Activated naive CD4-positive, alpha-beta T cell treated with anti-CD3 and anti-CD28 coated beads, Interleukin-2, amount 50 U/mL, for 72 hours (primary cell): ENCODE measurements around the gene GRHL3. TPM values are rescaled to one million over a fixed set of nuclear protein-coding genes. Genes with fewer than 3 reads are reported as not detected.

Experiments
- ATAC-seq, 2 donors: fragments of 150-1000 bp; cut with Tn5 transposase; 2 replicates each; pipeline ENCODE4 v1.10.0; 2021; ENCODE audit warnings: mild to moderate bottlenecking in 2 of 2, moderate library complexity in 2 of 2
- DNase-seq, 2 donors: peaks; one replicate each; pipeline ENCODE4 v3.0.0; 2021 to 2022; ENCODE audit warnings: low spot score in 2 of 2
- H3K27ac Mint-ChIP-seq, 2 donors: one replicate each; pipeline ENCODE4 v1.8.0; 2022; ENCODE audit warnings: mild to moderate bottlenecking in 2 of 2, mixed read lengths in 2 of 2
- H3K36me3 Mint-ChIP-seq, 2 donors: one replicate each; pipeline ENCODE4 v1.8.0; 2022; ENCODE audit warnings: mixed read lengths in 2 of 2
- H3K9me3 Mint-ChIP-seq, 2 donors: one replicate each; pipeline ENCODE4 v1.8.0; 2022; ENCODE audit warnings: mixed read lengths in 2 of 2
- total RNA-seq, 2 donors: library from RNA; stranded (reverse); gene quantifications; one replicate each; pipeline ENCODE4 v1.2.3, GENCODE V29; 2022

Gene GRHL3
- total RNA-seq, 2 donors from 2014 or later, result not detected

- Mint-ChIP-seq H3K9me3 (no peaks in the 10 kb centered on the region), H3K36me3 (no peaks in the 10 kb centered on the region), H3K27ac (no peak overlapping the region)
- DNase-seq (no peak), ATAC-seq (no peak)
Observed at GRCh38 chr1:24347159-24347934, 28.2 kb downstream of the GRHL3 start.

- no peaks in the 10 kb centered on the region for H3K36me3 Mint-ChIP-seq
- DNase-seq, result no peak
- H3K27ac Mint-ChIP-seq, result no peak overlapping the region
- H3K9me3 Mint-ChIP-seq, result no peaks in the 10 kb centered on the region
- ATAC-seq, result no peak
Observed at GRCh38 chr1:24348196-24348595, 29.0 kb downstream of the GRHL3 start.

GRCh38 chr1:24349891-24350290 lies 30.7 kb downstream of the GRHL3 start:
- Mint-ChIP-seq H3K9me3 (no peaks in the 10 kb centered on the region), H3K36me3 (no peaks in the 10 kb centered on the region), H3K27ac (peak overlapping the region in 1 of 2 donors; percentile 86)
- DNase-seq (peak in 1 of 2 donors; percentile 21), ATAC-seq (peak; percentile 32 to 62)

DNA sequence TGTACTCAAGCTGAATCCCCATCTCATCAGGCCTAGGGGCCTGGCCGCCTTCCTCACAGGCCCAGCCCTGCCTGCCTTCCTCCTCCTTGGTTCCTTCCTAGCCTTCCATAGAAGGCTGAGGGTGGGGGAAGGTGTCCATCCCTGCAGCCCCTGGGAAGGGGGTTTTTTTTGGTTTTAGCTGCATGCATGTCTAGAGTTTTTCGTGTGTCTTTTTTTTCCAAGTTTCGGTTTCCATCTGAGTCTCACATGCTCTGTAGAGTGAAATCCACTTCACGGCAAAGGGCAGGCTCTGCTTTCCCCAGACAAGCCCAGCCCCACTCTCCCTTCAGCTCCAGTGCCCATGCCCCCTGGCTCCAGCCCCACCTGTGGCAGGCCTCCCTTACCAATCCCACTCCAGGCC lies 32.1 kb downstream of the GRHL3 start:
- Mint-ChIP-seq H3K36me3 (no peaks in the 10 kb centered on the region), H3K9me3 (no peaks in the 10 kb centered on the region), H3K27ac (no peak overlapping the region)
- DNase-seq (peak in 1 of 2 donors; percentile 36), ATAC-seq (peak; percentile 59 to 70)

GRCh38 chr1:24351918-24352627 lies 32.9 kb downstream of the GRHL3 start:
- peak; percentile 59 to 82 for DNase-seq
- no peaks in the 10 kb centered on the region for H3K36me3 Mint-ChIP-seq
- peak overlapping the region; percentile 71 to 84 for H3K27ac Mint-ChIP-seq
- peak; percentile 80 to 81 for ATAC-seq
- no peaks in the 10 kb centered on the region for H3K9me3 Mint-ChIP-seq

- no peak for ATAC-seq
- H3K27ac Mint-ChIP-seq, result peak overlapping the region in 1 of 2 donors; percentile 9
- H3K9me3 Mint-ChIP-seq, result no peaks in the 10 kb centered on the region
- peaks cover 0 to 5% of the 10 kb centered on the region in 2 donors for H3K36me3 Mint-ChIP-seq
- DNase-seq, result no peak
Observed at GRCh38 chr1:24353292-24353891, 34.2 kb downstream of the GRHL3 start.

DNA sequence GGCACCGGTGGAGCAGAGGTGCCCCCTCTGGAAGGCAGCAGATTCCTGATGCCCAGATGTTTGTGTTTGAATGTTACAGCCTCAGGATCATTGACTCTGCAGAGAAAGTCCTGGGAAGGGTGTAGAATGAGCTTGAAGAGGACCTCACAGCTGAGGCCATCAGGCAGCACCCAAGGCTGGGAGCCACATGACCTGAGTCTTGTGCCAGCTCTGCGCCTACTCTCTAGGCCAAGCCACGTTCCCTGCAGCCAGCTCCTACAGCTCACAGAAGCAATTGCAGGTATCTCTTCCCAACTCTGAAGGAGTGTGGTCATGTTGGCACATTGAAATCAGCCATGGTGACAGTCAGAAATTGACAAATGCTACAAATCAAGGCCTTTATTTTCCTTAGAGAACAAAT lies 36.3 kb downstream of the GRHL3 start:
- Mint-ChIP-seq H3K27ac (no peak overlapping the region), H3K9me3 (no peaks in the 10 kb centered on the region), H3K36me3 (peaks cover 0 to 5% of the 10 kb centered on the region in 2 donors)
- no peak for DNase-seq
- ATAC-seq, result no peak

DNA sequence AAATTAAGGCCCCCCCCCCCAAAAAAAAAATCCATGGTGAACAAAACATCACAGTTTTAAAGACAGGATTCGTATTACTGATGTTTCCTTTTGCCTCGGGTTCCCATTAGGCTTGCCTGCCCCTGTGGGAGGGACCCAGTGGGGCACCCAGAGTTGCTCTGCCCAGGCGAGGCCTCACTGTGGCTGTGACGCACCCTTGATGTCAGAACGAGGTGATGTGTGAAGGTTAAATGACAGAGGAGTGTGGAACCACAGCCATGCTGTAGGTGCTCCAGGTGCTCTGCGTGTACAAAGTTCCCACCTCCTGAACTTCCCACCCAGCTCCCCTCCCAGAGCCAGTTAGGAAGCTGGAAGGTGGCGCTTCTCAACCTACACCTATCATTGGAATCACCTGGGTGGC lies 37.9 kb downstream of the GRHL3 start:
- H3K36me3 Mint-ChIP-seq, result peaks cover 0 to 5% of the 10 kb centered on the region in 2 donors
- no peak for ATAC-seq
- DNase-seq, result no peak
- H3K27ac Mint-ChIP-seq, result no peak overlapping the region
- H3K9me3 Mint-ChIP-seq, result no peaks in the 10 kb centered on the region

DNA sequence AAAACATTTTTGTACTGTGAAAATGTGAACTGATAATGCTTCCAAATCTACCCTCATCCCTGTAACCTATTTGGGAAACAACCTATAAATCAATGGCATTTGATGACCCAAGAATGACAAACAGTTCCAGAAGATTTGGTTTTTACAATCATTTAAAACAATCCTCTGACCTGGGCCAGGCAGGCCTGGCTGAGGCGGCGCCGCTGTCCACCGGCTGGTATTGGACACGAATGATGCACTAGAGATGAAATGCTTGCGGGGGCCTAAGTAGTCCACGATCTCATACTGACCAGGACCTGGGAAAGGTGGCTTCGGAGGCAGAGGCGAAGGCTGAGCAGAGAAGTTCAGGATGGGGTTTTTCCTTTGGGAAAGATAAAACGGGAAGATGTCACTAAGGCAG lies 41.5 kb downstream of the GRHL3 start:
- H3K27ac Mint-ChIP-seq, result no peak overlapping the region
- DNase-seq (no peak), ATAC-seq (no peak)
- peaks cover 0 to 10% of the 10 kb centered on the region in 2 donors for H3K36me3 Mint-ChIP-seq
- H3K9me3 Mint-ChIP-seq, result no peaks in the 10 kb centered on the region

- no peaks in the 10 kb centered on the region for H3K9me3 Mint-ChIP-seq
Observed at GRCh38 chr1:24361811-24362210, 42.7 kb downstream of the GRHL3 start.

DNA sequence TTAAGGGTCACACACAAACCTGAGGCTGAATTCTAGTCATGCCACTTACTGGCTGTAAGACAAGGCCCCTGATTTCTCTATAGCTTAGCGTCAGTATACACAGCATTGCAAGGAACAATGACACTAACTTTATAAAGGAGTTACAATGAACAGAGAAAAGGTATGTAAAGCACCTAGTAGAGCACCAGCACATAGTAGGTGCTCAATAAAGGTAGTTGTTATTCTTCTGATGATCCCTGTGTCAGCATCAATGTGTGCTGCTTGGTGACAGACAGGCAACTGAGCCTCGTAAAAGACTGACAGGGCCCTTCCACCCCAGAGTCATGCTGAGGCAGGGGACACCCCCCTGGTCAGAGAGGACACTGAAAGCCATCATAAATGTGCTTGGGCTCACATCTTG lies 43.2 kb downstream of the GRHL3 start:
- ATAC-seq, result no peak
- no peak overlapping the region for H3K27ac Mint-ChIP-seq
- H3K9me3 Mint-ChIP-seq, result no peaks in the 10 kb centered on the region
- H3K36me3 Mint-ChIP-seq, result peaks cover 0 to 10% of the 10 kb centered on the region in 2 donors
- DNase-seq, result no peak

More at GRCh38 chr1:24361811-24362210, 42.7 kb downstream of the GRHL3 start:
- Mint-ChIP-seq H3K27ac (no peak overlapping the region), H3K36me3 (peaks cover 0 to 10% of the 10 kb centered on the region in 2 donors)
- DNase-seq, result no peak
- ATAC-seq, result no peak

- DNase-seq, result no peak
- ATAC-seq, result no peak
- Mint-ChIP-seq H3K9me3 (no peaks in the 10 kb centered on the region), H3K27ac (no peak overlapping the region), H3K36me3 (peaks cover 0 to 5% of the 10 kb centered on the region in 2 donors)
Observed at GRCh38 chr1:24362982-24363614, 43.9 kb downstream of the GRHL3 start.

GRCh38 chr1:24363994-24364393 lies 44.8 kb downstream of the GRHL3 start:
- no peak for DNase-seq
- H3K9me3 Mint-ChIP-seq, result no peaks in the 10 kb centered on the region

GRCh38 chr1:24364605-24364974 lies 45.4 kb downstream of the GRHL3 start:
- H3K27ac Mint-ChIP-seq, result no peak overlapping the region
- H3K36me3 Mint-ChIP-seq, result peaks cover 0 to 5% of the 10 kb centered on the region in 2 donors
- ATAC-seq (no peak), DNase-seq (no peak)
- H3K9me3 Mint-ChIP-seq, result no peaks in the 10 kb centered on the region

More at GRCh38 chr1:24363994-24364393, 44.8 kb downstream of the GRHL3 start:
- H3K27ac Mint-ChIP-seq, result no peak overlapping the region
- ATAC-seq, result no peak
- H3K36me3 Mint-ChIP-seq, result peaks cover 0 to 5% of the 10 kb centered on the region in 2 donors

GRCh38 chr1:24364975-24365678 lies 46.0 kb downstream of the GRHL3 start:
- ATAC-seq (peak; percentile 98 to 100), DNase-seq (peak; percentile 50 to 71)
- Mint-ChIP-seq H3K36me3 (peaks cover 0 to 5% of the 10 kb centered on the region in 2 donors), H3K27ac (peak overlapping the region in 1 of 2 donors; percentile 69), H3K9me3 (no peaks in the 10 kb centered on the region)

- Mint-ChIP-seq H3K9me3 (no peaks in the 10 kb centered on the region), H3K36me3 (peaks cover 0 to 5% of the 10 kb centered on the region in 2 donors), H3K27ac (peak overlapping the region in 1 of 2 donors; percentile 23)
- ATAC-seq (no peak), DNase-seq (no peak)
Observed at GRCh38 chr1:24366707-24367106, 47.5 kb downstream of the GRHL3 start.
